HEK293T (cell line): ENCODE measurements around the gene OVCA2.

ENCODE experiments used
- BHLHE40 ChIP-seq: fragments of 450-650 bp; IDR thresholded peaks from 2 replicates; pipeline ENCODE4 v1.6.1; 2016; ENCODE audit warnings: mild to moderate bottlenecking, moderate library complexity, borderline replicate concordance
- ELF4 ChIP-seq: fragments of 450-650 bp; IDR thresholded peaks from 2 replicates; pipeline ENCODE4 v1.6.1; 2017; ENCODE audit warnings: antibody characterized with exemption
- FOXK2 ChIP-seq: fragments of 450-650 bp; IDR thresholded peaks from 2 replicates; pipeline ENCODE4 v1.6.1; 2016; ENCODE audit warnings: mild to moderate bottlenecking
- NFRKB ChIP-seq: fragments of 450-650 bp; IDR thresholded peaks from 2 replicates; pipeline ENCODE4 v1.6.1; 2016; ENCODE audit warnings: mild to moderate bottlenecking, moderate library complexity
- SP1 ChIP-seq: fragments of 450-650 bp; IDR thresholded peaks from 2 replicates; pipeline ENCODE4 v1.6.1; 2017
- SUZ12 ChIP-seq: fragments of 450-650 bp; IDR thresholded peaks from 2 replicates; pipeline ENCODE4 v1.6.1; 2016; ENCODE audit warnings: mild to moderate bottlenecking
- TARDBP ChIP-seq: fragments of 450-650 bp; IDR thresholded peaks from 2 replicates; pipeline ENCODE4 v1.6.1; 2016
- ZNF384 ChIP-seq: fragments of 450-650 bp; IDR thresholded peaks from 2 replicates; pipeline ENCODE4 v1.6.1; 2016

DNA sequence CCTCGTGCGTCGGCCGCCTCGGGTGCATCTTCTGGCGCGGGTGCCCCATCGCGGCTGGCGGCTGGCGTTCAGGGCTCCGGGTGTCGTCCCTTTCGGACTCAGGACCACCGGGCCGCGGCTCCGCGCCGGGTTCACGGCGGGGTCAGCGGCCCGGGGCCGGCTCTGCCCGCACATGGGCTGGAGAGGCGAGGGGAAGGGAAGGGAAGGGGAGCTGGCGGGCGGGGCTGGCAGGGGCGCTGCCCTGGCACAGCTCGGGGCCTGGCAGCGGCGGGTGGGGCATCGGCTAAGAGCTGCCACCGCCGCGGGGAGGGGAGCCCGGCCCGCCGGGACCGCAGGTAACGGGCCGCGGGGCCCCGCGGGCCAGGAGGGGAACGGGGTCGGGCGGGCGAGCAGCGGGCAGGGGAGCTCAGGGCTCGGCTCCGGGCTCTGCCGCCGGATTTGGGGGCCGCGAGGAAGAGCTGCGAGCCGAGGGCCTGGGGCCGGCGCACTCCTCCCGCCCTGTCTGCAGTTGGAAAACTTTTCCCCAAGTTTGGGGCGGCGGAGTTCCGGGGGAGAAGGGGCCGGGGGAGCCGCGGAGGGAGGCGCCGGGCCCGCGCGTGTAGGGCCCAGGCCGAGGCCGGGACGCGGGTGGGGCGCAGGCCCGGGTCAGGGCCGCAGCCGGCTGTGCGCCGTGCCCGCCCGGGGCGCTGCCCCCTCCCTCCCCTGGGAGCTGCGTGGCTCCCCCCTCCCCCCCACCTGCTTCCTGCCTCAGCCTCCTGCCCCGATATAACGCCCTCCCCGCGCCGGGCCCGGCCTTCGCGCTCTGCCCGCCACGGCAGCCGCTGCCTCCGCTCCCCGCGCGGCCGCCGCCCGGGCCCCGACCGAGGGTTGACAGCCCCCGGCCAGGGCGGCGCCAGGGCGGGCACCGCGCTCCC, 13.7 kb downstream of the OVCA2 start:
- TF ChIP-seq BHLHE40: no peak
- no peak for TF ChIP-seq SUZ12
- TF ChIP-seq TARDBP: no peak
- no peak for TF ChIP-seq FOXK2
- no peak for TF ChIP-seq ELF4
- TF ChIP-seq ZNF384: no peak
- TF ChIP-seq NFRKB: no peak
- no peak for TF ChIP-seq SP1
